Endodermal cell (in vitro differentiated cells): Measurements from ENCODE around the gene CARS1. TPM values are rescaled to one million over a fixed set of nuclear protein-coding genes. Genes with fewer than 3 reads are reported as not detected.

Experiments
- DNase-seq: peaks from one replicate; pipeline ENCODE4 v3.0.0-alpha.2; 2017
- H3K27ac ChIP-seq: 2 replicates; pipeline ENCODE4 v1.5.1; 2013; ENCODE audit warnings: mild to moderate bottlenecking, low read depth, low read length, moderate library complexity
- H3K27me3 ChIP-seq: 2 replicates; pipeline ENCODE4 v1.6.1; 2013; ENCODE audit warnings: mild to moderate bottlenecking, low read length, moderate library complexity; ENCODE audit not compliant: insufficient read depth, control insufficient read depth, poor library complexity, severe bottlenecking
- H3K36me3 ChIP-seq: 2 replicates; pipeline ENCODE4 v1.7.0; 2013; ENCODE audit warnings: mild to moderate bottlenecking, low read length, moderate library complexity; ENCODE audit not compliant: control insufficient read depth, insufficient read depth
- H3K4me1 ChIP-seq: one replicate; pipeline ENCODE4 v1.7.0; 2013; ENCODE audit warnings: low read length; ENCODE audit not compliant: control insufficient read depth, insufficient read depth
- H3K4me3 ChIP-seq: 2 replicates; pipeline ENCODE4 v1.5.1; 2013; ENCODE audit warnings: mild to moderate bottlenecking, low read length, moderate library complexity
- H3K9ac ChIP-seq: 2 replicates; pipeline ENCODE4 v1.6.1; 2013; ENCODE audit warnings: mild to moderate bottlenecking, low read length, moderate library complexity; ENCODE audit not compliant: poor library complexity, severe bottlenecking; ENCODE audit errors: extremely low read depth
- H3K9me3 ChIP-seq: 2 replicates; pipeline ENCODE4 v1.6.1; 2013; ENCODE audit warnings: mild to moderate bottlenecking, low read length, moderate library complexity; ENCODE audit not compliant: control insufficient read depth
- H3K27ac Mint-ChIP-seq: 2 replicates; pipeline ENCODE4 v1.8.0; 2020; ENCODE audit warnings: mixed read lengths
- H3K27me3 Mint-ChIP-seq: 2 replicates; pipeline ENCODE4 v1.8.0; 2021; ENCODE audit warnings: mild to moderate bottlenecking, mixed read lengths; ENCODE audit not compliant: insufficient read depth
- H3K36me3 Mint-ChIP-seq: 2 replicates; pipeline ENCODE4 v1.8.0; 2020; ENCODE audit warnings: low read depth, mixed read lengths
- H3K4me1 Mint-ChIP-seq: 2 replicates; pipeline ENCODE4 v1.8.0; 2020; ENCODE audit warnings: mixed read lengths
- H3K4me3 Mint-ChIP-seq: 2 replicates; pipeline ENCODE4 v1.8.0; 2020; ENCODE audit warnings: mild to moderate bottlenecking, moderate library complexity, mixed read lengths
- H3K9me3 Mint-ChIP-seq: 2 replicates; pipeline ENCODE4 v1.8.0; 2020; ENCODE audit warnings: mild to moderate bottlenecking, mixed read lengths
- CTCF ChIP-seq: fragments of 200-600 bp; sonication (generic); conservative IDR thresholded peaks from 2 replicates; pipeline ENCODE4 v1.5.0; 2021; ENCODE audit warnings: antibody characterized with exemption, mild to moderate bottlenecking
- WGBS, 2 experiments: methylation state at CpG; one replicate each; pipeline versions ENCODE4 v1.1.5 to v1.1.7; 2013; ENCODE audit warnings: missing lambda C conversion rate in 2 of 2, mixed read lengths in 1 of 2; ENCODE audit not compliant: insufficient coverage in 1 of 2, insufficient read length in 1 of 2; 5-methylcytosine and 5-hydroxymethylcytosine counted together
- total RNA-seq, 2 donors: library from RNA; stranded (reverse); fragmentation: NEBNext Ultra II Directional in 1 of 2; extraction: Animal tissue kit (Norgen Biotek cat#: 25700) in 1 of 2; gene quantifications; 2 replicates in 1 of 2; 3 replicates in 1 of 2; pipeline ENCODE4 v1.2.1, GENCODE V29; 2021

CARS1 gene
- total RNA-seq, 2 donors from 2014 or later: 48.0 to 52.8 TPM

GRCh38 chr11:2994336-2994730 is 62.9 kb downstream of the CARS1 start:
- Mint-ChIP-seq H3K9me3 (no peaks in the 10 kb centered on the region), H3K36me3 (no peaks in the 10 kb centered on the region), H3K4me1 (peaks cover 10% of the 10 kb centered on the region), H3K27me3 (no peaks in the 10 kb centered on the region), H3K27ac (no peak overlapping the region), H3K4me3 (no peak overlapping the region)
- no peak for TF ChIP-seq CTCF
- no peak for DNase-seq
- Histone ChIP-seq H3K9ac (no peak overlapping the region), H3K9me3 (no peaks in the 10 kb centered on the region), H3K27ac (no peak overlapping the region), H3K27me3 (no peaks in the 10 kb centered on the region), H3K4me3 (no peak overlapping the region), H3K36me3 (peaks cover 3% of the 10 kb centered on the region), H3K4me1 (no peaks in the 10 kb centered on the region)
- WGBS, 2 experiments: 83 to 91% methylated on average over 1 to 4 of the region's 4 CpGs

- no peak for TF ChIP-seq CTCF
- peaks cover 3% of the 10 kb centered on the region for H3K4me1 ChIP-seq
- no peak for DNase-seq
- 42 to 89% methylated on average over 3 to 7 of the region's 7 CpGs for WGBS, 2 experiments
- H3K27ac ChIP-seq: peak overlapping the region; percentile 64
- H3K36me3 Mint-ChIP-seq: peaks cover 4% of the 10 kb centered on the region
- peak overlapping the region; percentile 97 for H3K27ac Mint-ChIP-seq
- peak overlapping the region; percentile 88 for H3K4me3 ChIP-seq
- peak overlapping the region; percentile 74 for H3K9ac ChIP-seq
- H3K27me3 ChIP-seq: no peaks in the 10 kb centered on the region
- H3K9me3 Mint-ChIP-seq: no peaks in the 10 kb centered on the region
- H3K4me1 Mint-ChIP-seq: peaks cover 22% of the 10 kb centered on the region
- H3K4me3 Mint-ChIP-seq: peak overlapping the region; percentile 99
- no peaks in the 10 kb centered on the region for H3K27me3 Mint-ChIP-seq
- no peaks in the 10 kb centered on the region for H3K9me3 ChIP-seq
- peaks cover 4% of the 10 kb centered on the region for H3K36me3 ChIP-seq
These were observed 64.3 kb downstream of the CARS1 start for GRCh38 chr11:2992997-2993325.

GRCh38 chr11:2992234-2992996 is 64.8 kb downstream of the CARS1 start, which contains the start of gene NAP1L4:
TSS of gene NAP1L4 (minus strand) at chr11:2992329. CDS start at chr11:2979220, 13,109 bp downstream.
- DNase-seq: peak; percentile 98
- WGBS, 2 experiments: 0 to 1% methylated on average over 22 to 77 of the region's 77 CpGs
- H3K27me3 ChIP-seq: no peaks in the 10 kb centered on the region
- H3K4me3 ChIP-seq: peak within 1 kb of the TSS; percentile 96
- peaks cover 9% of the 10 kb centered on the region for H3K36me3 Mint-ChIP-seq
- H3K9ac ChIP-seq: peak within 1 kb of the TSS; percentile 87
- H3K4me1 ChIP-seq: peaks cover 3% of the 10 kb centered on the region
- peak within 1 kb of the TSS; percentile 99 for H3K4me3 Mint-ChIP-seq
- H3K27ac Mint-ChIP-seq: peak within 1 kb of the TSS; percentile 97
- no peak for TF ChIP-seq CTCF
- peaks cover 25% of the 10 kb centered on the region for H3K4me1 Mint-ChIP-seq
- H3K9me3 ChIP-seq: no peaks in the 10 kb centered on the region
- H3K27ac ChIP-seq: peak within 1 kb of the TSS; percentile 88
- no peaks in the 10 kb centered on the region for H3K9me3 Mint-ChIP-seq
- H3K36me3 ChIP-seq: peaks cover 6% of the 10 kb centered on the region
- H3K27me3 Mint-ChIP-seq: no peaks in the 10 kb centered on the region
